ENCODE data around the gene DNAJC5G. TPM values are rescaled to one million over a fixed set of nuclear protein-coding genes. Genes with fewer than 3 reads are reported as not detected.

The DNAJC5G gene
- total RNA-seq, 1 experiment from 2014 or later = 0.37 TPM

DNA sequence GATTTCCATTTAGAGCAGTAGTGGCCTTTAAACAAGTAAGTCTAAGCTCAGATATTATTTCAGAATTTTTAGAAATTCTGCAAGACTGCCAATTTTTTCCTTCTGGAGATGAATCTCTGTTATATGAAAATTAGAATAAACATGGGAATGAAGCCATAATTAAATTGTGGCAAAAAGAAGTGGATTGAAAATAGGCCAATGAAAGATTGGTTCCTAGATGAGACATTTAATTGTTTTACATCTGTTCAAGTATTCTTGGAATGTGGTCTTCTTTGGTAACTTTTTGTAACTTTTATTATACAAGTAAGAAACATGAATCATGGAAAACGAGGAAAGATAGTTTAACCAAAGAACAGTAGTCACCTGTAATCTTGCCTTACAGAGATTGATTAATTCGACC, 47.7 kb upstream of the DNAJC5G start:
- no peak overlapping the region for H4K91ac ChIP-seq (ENCODE audit: insufficient read length, low read depth, low read length)
- H3K14ac ChIP-seq (ENCODE audit: insufficient read depth, low read length) = no peak overlapping the region
- Mint-ChIP-seq H3K36me3 (ENCODE audit: insufficient read depth in 1 of 3, low read depth in 3 of 3) (peaks cover 64 to 95% (median 89%) of the 10 kb centered on the region in 3 experiments), H3K27me3 (ENCODE audit: low read depth) (no peaks in the 10 kb centered on the region), H3K9me3 (no peaks in the 10 kb centered on the region), H3K27ac (no peak overlapping the region), H3K4me1 (no peaks in the 10 kb centered on the region), H3K4me3 (no peak overlapping the region)
- no peaks in the 10 kb centered on the region for H3K9me3 ChIP-seq (ENCODE audit: control insufficient read depth, low read depth, low read length)
- no peak overlapping the region for H4K8ac ChIP-seq (replicated peaks; ENCODE audit: insufficient read length, low read depth, low read length)
- H2BK15ac ChIP-seq (ENCODE audit: low read depth, low read length) = no peak overlapping the region
- H3K27ac ChIP-seq (ENCODE audit: insufficient read length, low read depth, low read length) = no peak overlapping the region
- no peaks in the 10 kb centered on the region for H3K79me1 ChIP-seq (ENCODE audit: insufficient read depth, low read depth, low read length, poor library complexity, severe bottlenecking)
- H4K20me1 ChIP-seq (ENCODE audit: control insufficient read depth, insufficient read depth, insufficient read length) = no peaks in the 10 kb centered on the region
- no peak overlapping the region for H3K9ac ChIP-seq (ENCODE audit: extremely low read depth, insufficient read length, low read length)
- H2BK5ac ChIP-seq (ENCODE audit: insufficient read length, low read length) = no peak overlapping the region
- H3T11ph ChIP-seq (ENCODE audit: low read length) = no peak overlapping the region
- no peak overlapping the region for H2BK120ac ChIP-seq (ENCODE audit: low read depth, low read length, poor library complexity, severe bottlenecking)
- no peak overlapping the region for H3K18ac ChIP-seq (ENCODE audit: insufficient read length, low read depth, low read length)
- no peak overlapping the region for H2AK5ac ChIP-seq (ENCODE audit: insufficient read length, low read length)
- TF ChIP-seq, protein P1, sequence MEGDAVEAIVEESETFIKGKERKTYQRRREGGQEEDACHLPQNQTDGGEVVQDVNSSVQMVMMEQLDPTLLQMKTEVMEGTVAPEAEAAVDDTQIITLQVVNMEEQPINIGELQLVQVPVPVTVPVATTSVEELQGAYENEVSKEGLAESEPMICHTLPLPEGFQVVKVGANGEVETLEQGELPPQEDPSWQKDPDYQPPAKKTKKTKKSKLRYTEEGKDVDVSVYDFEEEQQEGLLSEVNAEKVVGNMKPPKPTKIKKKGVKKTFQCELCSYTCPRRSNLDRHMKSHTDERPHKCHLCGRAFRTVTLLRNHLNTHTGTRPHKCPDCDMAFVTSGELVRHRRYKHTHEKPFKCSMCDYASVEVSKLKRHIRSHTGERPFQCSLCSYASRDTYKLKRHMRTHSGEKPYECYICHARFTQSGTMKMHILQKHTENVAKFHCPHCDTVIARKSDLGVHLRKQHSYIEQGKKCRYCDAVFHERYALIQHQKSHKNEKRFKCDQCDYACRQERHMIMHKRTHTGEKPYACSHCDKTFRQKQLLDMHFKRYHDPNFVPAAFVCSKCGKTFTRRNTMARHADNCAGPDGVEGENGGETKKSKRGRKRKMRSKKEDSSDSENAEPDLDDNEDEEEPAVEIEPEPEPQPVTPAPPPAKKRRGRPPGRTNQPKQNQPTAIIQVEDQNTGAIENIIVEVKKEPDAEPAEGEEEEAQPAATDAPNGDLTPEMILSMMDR (conservative IDR thresholded peaks at IDR 0.05) = no peak
- H3K56ac ChIP-seq (ENCODE audit: insufficient read length, low read depth, low read length) = no peak overlapping the region
- H4K5ac ChIP-seq (ENCODE audit: insufficient read length, low read depth, low read length) = no peak overlapping the region
- H3K4me2 ChIP-seq (ENCODE audit: insufficient read depth, insufficient read length, low read length) = no peak overlapping the region
- no CpG with 5 or more reads among the region's 2 CpGs for WGBS (ENCODE audit: extremely low coverage, insufficient read length, low lambda C conversion rate)
- no peaks in the 10 kb centered on the region for H3K4me1 ChIP-seq (ENCODE audit: insufficient read depth, low read length)
- H2AFZ ChIP-seq (ENCODE audit: low read length) = no peak overlapping the region
- DNase-seq = no peak
- H3K23me2 ChIP-seq (ENCODE audit: insufficient read length, low read depth, low read length, poor library complexity, severe bottlenecking) = no peaks in the 10 kb centered on the region
- H3K27me3 ChIP-seq (ENCODE audit: insufficient read depth, low read length) = no peaks in the 10 kb centered on the region
- H3K4ac ChIP-seq (ENCODE audit: low read depth, low read length) = no peak overlapping the region
- no peak overlapping the region for H2BK20ac ChIP-seq (ENCODE audit: low read depth, low read length, poor library complexity, severe bottlenecking)
- H3K23ac ChIP-seq (ENCODE audit: insufficient read length, low read depth, low read length) = no peak overlapping the region
- H2BK12ac ChIP-seq (ENCODE audit: insufficient read length, low read depth, low read length) = no peak overlapping the region
- H3K79me2 ChIP-seq (ENCODE audit: insufficient read depth, low read length) = no peaks in the 10 kb centered on the region
